GM18520 (cell line): ENCODE results near the gene CDK3.

ENCODE experiments used
- ATAC-seq: cut with Tn5 transposase; IDR thresholded peaks from one replicate; pipeline ENCODE4 v1.9.1; 2021; ENCODE audit not compliant: unreplicated experiment

The CDK3 gene

DNA sequence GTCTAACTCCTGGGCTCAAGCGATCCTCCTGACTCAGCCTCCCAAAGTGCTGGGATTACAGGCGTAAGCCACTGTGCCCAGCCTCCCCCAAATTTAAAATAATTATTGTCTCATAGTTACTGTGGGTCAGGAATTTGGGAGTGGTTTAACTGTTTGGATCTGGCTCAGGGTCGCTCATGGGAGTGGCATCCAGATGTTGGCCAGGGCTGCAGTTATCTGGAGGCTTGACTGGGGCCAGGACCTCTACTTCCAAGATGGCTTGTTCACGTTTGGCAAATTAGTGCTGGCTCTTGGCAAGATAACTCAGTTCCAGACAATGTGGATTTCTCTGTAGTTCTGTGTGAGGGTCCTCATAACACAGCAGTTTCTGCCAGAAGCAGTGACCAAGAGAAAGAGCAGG lies 13.6 kb upstream of the CDK3 start:
- ATAC-seq, result no peak

DNA sequence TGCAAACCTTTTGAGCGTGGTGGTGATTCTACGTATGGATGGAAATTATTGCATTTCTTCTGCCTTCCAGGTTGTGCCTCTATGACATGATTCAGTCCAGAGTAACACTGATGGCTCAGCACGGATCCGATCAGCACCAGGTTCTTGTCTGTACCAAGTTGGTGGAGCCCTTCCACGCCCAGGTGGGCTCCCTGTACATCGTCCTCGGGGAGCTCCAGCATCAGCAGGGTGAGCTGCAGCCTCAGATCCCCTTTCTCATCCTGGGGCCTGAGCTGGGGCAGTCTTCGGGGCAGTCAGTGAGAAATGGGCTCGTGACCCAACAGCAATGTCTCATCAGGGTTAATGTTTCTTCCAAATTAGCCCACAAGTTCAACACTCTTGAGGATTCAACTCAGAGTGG lies 9.3 kb upstream of the CDK3 start:
- no peak for ATAC-seq

DNA sequence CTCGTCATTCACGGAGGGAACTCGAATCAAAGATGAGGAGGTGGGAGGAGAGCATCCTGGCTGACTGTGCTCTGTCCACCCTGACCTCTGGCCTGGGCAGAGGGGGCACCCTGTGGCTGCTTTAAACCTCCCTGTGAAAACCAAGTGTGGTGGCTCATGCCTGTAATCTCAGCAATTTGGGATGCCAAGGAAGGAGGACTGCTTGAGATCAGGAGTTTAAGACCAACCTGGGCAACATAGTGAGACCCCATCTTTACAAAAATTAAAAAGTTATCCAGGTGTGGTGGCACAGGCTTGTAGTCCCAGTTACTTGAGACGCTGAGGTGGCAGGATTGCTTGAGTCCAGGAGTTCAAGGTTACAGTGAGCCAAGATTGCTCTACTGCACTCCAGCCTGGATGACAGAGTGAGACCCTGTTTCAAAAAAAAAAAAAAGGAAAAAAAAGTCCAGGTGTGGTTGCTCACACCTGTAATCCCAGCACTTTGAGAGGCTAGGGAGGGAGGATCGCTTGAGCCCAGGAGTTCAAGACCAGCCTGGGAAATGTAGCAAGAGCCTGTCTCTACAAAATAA lies 5.8 kb upstream of the CDK3 start:
- no peak for ATAC-seq

DNA sequence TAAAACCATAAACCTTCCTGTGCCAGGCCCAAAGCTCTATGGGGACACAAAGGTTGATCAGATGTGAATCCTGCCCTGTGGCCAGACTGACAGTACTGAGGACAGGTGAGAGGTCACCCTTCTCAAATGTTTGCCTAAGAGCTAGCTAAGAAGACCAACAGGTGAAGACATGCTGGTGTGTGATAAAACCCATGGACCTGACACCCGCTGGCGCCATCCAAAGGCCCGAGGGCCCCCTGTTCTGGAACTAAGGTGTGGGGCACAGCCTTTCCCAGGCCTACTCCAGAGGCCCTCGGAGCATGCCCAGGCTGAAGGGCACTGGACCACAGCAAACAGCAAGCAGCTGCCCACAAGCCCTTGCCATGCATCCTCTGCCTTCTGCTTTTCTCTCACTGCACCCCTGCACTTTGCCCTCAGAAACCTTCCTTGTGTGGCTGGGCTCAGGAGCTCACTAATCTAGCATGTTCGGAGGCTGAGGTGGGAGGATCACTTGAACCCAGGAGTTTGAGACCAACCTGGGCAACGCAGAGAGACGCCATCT lies 5.2 kb upstream of the CDK3 start:
- no peak for ATAC-seq

DNA sequence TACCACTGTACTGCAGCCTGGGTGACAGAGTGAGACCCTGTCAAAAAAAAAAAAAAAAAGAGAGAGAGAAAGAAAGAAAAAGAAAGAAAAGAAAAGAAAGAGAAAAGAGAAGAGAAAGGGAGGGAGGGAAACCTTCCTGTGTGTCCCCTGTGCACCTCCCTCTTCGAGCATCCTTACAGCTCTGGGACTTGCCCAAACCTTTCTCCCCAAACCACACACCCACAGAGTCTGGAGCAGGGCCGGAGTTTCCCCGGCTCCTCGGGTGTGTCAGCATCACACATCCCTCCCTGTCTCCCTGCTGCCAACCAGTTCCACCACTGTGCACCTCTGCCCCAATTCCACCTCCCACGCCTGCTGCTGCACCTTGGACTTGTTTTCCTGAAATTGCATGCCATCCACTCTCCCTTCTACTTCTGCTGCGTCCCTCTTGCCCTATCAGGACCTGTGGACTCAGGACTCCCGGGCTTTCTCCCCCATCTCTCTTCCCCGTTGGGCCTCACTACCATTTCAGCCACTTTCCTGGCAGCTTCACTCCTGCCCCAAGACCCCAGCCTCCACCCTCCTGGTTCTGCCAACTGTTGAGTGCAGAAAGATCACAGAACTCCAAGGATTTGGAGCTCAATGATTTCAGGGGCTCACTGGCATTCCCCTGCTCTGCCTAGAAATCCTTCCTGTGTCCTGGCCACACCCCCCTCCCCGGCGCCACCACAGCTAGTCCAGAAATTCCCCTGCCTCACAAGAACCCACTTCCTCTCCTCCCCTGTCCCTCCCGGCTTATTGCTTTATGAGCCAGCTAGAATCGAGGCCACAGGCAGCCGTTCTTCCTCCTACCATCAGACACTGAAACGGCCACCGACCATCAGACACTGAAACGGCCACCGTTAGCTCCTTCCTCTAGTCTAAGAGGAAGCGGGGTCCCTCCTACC lies 3.7 kb upstream of the CDK3 start:
- ATAC-seq, result no peak

DNA sequence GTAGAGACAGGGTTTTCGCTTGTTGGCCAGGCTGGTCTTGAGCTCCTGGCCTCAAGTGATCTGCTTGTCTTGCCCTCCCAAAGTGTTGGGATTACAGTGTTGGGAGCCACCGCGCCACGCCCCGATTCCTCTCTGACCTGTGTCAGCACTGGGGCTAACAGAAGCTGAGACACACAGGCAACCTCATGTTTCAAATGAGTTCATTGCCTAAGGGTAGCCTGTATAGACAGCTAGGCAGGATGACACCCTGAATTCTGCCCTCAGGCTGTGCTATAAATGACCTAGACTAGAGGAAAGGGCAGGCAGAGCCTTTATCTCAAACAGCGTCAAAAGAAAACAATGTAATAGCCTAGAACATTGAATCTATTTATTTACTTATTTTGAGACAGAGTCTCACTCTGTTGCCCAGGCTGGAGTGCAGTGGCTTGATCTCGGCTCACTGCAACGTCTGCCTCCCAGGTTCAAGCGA lies 2.3 kb upstream of the CDK3 start:
- no peak for ATAC-seq

DNA sequence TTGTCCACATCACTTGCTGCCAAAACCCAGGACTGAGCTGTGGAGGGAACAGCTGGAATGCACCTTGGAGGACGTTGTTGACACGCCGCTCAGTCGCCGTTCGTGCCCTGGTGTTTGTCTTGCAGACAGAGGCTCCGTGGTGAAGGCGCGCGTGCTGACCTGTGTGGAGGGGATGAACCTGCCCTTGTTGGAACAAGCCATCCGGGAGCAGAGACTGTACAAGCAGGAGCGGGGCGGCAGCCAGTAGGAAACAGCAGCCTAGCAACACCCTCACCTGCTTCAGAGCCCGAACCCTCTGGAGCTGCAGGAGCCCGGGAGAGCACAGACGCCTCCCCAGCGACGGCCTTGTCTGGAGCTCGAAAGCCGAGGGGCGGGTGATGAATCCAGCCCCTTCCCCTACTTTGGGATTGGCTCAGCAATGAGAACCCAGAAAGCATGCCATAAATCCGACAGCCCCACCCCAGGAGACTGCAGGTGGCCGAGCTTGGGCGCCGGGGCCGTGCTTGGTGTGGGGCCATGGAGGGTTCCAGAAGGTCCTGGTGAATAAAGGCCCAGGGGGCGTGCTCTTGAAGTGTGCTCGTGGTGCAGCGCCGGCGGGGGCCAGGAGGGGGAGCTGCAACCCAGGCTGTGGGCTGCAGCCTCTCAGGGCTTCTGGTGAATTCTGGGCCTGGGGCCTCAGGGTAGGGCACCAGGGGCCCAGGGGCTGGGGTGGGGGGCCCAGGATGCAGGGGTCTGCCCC lies 470 bp upstream of the CDK3 start:
- no peak for ATAC-seq

DNA sequence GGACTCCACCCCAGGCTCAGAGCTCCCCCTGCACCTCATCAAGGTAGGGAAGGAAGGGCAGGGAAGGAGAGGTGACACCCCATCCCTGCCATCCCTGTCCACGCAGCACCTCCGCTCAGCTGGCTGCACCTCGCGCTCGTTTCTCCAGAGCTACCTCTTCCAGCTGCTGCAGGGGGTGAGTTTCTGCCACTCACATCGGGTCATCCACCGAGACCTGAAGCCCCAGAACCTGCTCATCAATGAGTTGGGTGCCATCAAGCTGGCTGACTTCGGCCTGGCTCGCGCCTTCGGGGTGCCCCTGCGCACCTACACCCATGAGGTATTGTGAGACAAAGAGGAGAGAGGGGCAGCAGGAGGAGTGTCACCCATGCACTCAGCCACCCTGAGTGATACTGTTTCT lies 1.4 kb downstream of the CDK3 start:
- ATAC-seq, result no peak

DNA sequence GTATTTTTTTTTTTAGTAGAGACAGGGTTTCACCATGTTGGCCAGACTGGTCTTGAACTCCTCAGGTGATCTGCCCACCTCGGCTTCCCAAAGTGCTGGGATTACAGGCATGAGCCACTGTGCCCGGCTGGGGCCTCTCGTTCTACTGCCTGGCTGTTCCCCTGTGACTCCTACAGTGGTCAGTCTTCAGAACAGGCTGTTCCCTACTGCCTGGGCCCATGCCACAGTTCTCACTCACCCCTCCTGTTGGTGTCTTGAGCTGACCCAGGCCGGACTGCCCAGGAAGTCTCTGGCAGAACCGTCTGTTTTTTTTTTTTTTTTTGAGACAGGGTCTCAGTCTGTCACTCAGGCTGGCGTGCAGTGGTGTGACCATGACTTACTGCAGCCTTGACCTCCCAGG lies 3.3 kb downstream of the CDK3 start:
- no peak for ATAC-seq

DNA sequence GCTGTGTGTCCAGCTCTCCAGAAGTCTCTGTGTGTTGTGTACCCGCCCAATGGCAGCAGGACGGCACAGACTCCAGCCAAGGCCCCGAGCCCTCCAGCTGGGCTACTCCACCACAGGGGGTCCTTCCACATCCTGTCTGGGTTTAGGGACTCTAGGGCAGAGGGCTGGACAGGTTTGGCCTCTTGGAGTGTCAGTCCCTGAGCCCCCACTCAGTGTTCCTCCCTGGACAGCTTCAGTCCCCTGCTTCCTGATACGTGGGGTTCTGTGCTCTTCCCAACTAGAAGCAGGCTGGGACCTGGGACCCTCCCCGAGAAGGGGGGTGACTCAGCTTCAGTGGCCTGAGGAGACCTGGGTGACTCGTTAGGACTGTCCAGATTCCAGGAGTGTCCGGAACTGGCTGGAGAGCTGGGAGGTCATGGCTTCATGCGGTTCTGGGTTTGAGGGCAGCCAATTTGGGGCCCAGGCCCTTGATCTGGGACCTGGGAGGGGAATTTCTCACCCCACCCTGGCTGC lies 4.2 kb downstream of the CDK3 start:
- no peak for ATAC-seq

DNA sequence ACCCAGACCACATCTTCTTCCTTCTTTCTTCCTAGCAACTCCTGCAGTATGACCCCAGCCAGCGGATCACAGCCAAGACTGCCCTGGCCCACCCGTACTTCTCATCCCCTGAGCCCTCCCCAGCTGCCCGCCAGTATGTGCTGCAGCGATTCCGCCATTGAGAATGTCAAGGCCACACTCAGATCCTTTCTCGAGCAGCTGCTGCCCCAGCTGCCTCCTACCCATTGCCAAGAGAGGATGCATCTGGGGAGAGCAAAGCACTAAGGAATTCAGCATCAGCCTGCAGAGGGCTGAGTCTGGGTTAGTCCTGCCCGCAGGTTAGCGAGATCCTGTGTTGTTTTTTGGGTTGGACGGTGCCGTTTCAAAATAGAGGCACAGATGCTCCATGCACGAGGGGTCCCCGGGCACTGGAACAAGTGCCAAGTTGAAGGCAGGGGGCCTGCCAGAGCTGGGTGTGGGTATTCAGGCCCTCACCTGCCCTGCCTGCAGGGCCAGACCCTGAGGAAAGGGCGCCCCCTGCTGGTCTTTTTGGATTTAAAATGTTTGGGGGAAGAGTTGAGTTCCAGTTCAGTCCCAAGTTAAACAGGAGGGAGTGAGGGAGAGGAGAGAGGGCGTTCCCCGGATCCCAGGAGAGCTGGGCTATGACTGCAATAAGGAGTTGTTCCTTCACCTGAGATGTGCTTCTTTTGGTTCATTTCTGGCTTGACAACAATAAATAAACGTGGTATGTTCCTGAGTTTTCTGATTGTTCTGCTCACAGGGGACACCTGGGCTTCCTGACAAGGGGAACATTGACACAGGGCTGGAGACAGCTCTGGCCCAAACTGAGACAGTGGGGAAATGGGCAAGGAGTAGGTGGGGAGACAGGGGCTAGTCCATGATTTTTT lies 4.9 kb downstream of the CDK3 start:
- no peak for ATAC-seq

DNA sequence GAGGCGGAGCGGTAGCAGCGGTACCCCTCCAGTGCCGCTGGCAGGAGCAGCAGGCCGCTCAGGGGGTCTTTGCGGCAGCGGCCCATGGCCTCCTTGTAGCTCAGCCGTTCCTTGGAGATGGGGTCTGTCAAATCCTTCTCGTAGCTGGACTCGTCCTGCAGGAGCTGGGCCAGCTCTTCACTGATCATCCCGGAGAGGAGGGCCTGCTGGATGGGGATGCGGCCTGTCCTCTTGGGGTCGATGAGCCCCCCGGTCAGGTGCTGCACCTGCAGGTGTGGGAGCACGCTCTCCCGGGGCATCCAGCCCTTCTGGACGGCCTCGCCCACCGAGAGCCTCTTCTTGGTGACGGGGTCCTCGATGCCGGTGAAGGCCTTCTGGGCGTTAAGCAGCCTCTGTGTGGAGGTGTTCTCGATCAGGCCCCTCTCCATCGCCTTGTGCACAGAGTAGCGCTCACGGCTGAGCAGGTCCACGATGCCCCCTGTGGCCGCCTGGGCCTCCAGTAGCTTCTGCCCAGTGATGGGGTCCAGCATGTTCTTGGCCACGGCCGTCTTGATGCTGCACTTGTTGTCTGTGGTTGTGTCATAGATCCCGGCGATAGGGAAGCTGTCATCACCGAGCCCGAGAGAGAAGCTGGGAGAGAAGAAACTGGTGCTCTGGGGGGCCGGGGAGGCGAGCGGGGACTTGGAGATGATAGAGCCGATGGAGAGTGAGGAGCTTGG lies 6.6 kb downstream of the CDK3 start:
- ATAC-seq, result no peak

DNA sequence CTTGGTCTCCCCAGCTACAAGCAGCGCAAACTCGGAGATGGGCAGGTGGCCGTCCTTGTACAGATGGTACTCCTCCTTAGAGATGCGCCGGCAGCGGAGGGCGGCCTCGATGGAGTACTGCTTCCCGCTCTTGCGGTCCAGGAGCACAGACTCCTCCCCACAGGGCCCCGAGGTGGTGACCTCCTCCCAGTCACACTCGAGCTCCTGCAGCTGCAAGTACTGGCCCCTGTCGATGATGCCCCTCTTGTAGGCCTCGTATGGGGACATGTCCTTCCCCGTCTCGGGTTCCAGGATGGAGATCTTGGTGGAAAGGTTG lies 7.2 kb downstream of the CDK3 start:
- no peak for ATAC-seq

DNA sequence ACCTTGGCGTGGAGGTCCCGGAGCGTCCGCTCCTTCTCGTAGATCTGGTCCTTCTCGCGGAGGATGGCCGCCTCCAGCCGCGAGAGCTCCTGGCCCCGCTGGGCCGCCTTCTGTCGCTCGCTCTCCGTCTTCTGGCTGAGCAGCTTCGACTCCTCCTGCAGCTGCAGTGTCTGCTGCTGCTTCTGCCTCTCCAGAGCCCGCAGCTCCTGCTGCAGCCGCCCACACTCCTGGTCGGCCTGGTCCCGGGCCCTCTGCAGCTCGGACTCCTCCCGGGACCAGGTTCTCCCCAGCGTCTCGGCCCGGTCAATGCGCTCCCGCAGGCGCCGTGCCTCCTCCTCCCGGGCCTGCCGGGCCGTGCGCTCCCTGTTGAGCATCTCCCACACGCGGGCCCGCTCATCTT lies 7.6 kb downstream of the CDK3 start:
- no peak for ATAC-seq

DNA sequence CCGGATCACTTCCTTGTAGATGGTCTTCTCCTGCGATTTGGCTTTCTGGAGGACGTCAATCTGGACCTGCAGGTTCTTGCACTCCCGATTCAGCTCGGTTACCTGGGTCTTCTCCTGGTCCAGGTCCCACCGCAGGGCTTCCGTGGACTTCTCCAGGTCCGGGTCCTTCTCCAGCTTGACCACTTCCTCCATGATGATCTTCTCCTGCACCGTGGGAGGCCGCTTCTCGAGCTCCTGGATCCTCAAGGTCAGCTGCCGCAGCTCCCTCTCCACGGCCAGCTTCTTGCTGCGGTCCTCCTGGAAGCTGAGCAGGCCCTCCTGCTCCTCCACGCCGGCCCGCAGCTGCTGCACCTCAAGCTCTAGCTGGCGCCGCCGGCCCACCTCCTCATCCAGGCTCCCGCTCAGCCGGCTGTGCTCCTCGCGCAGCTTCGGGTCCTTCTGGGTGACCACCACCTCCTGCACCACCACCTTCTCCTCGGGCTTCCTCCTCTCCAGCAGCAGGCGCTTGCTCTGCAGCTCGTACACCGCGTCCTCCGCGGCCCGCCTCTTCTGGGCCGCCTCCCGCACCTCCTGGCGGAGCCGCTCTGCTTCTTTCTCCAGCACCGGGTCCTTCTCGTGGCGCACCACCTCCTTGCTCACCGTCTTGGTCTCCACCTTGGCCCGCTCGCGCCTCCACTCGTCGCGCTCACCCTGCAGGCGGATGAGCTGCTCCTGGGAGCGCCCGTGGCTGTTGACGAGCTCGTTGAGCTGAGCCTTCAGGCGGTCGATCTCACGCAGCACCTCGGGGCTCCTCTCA lies 8.2 kb downstream of the CDK3 start:
- no peak for ATAC-seq

DNA sequence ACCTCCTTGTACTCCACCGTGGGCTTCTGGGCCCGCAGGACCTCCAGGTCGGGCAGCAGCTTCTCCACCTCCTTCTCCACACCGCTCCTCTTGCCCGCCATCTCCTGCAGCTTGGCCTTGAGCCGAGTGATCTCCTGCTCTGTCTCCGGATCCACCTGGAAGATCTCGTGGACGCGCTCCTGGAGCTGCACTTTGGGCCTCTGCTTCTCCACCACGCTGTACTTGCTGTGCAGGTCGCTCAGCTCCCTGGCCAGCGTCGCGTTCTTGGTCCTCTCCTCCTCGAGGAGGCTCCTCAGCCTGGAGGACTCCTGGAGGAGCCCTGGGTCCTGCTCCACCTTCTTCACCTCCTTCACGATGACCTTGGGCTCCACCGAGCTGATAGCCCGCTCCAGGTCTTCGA lies 8.8 kb downstream of the CDK3 start:
- no peak for ATAC-seq

DNA sequence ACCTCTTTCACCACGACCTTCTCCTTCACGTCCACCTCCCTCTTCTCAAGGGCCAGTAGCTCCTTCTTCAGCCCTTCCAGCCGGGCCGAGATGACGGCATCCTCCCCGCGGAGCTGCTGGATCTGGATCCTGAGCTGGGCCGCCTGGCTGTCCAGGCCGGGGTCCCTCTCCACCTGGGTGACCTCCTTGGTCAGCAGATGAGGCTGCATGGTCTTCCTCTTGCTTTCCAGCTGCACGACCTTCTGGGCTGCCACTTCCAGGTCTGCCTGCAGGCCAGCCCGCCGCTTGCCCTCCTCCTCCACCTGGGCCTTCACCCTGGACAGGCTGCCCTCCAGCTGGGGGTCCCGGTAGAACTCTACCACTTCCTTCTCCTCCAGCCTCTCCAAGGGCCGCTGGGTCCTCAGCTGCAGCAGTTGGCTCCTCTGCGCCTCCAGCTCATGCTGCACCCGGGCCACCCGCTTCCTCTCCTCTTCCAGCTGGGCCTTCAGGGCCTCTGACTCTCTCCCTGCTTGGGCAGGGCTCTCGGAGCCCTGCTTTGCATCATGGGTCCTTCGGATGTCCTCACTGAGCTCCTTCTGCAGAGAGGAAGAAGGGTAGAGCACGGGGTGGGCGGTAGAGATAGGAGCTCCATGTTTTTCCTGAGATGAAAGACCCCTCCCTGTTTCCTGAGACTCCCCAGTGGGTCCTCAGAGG lies 9.5 kb downstream of the CDK3 start:
- no peak for ATAC-seq

DNA sequence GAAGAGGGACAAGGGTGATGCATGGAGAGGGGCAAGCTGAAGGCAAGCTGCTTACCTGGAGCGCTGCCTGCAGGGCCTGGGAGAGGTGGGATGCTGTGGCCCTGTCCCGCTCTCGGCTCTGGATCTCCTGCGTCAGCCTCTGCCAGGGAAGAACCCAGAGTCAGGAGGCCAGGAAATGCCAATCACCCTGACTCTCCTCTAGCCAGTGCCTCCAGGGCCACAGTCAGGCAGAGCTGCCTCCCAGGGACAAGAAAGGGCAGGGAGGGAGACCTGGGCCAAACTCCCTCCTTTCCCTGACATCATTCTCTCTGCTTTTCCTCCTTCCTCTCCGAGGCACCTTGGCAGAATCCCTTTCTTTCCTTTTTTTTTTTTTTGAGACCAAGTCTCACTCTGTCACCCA lies 11.3 kb downstream of the CDK3 start:
- ATAC-seq, result no peak
